Activated CD4-positive, alpha-beta T cell treated with anti-CD3 and anti-CD28 coated beads, Interleukin-2, amount 10 ng/mL, durations not matched to agents 7 days and 5 days (primary cell): ENCODE data around the gene TANC1. TPM values are rescaled to one million over a fixed set of nuclear protein-coding genes. Genes with fewer than 3 reads are reported as not detected.
"Not testable (repeated sequence)": the region's sequence is repeated elsewhere in the genome, so short reads cannot be mapped to it uniquely, and the experiment has no call there.

Experiments used
- CTCF ChIA-PET: fragments of 350-600 bp; sonication (Branson Sonifier 250); formaldehyde crosslinking; loops from one replicate; lab custom pipeline; 2021; ENCODE audit warnings: antibody characterized with exemption; lab: Charles Lee
- POLR2A ChIA-PET: fragments of 350-600 bp; sonication (Branson Sonifier 250); formaldehyde crosslinking; loops from one replicate; lab custom pipeline; 2021; ENCODE audit warnings: antibody characterized with exemption; lab: Charles Lee
- DNase-seq: peaks from one replicate; pipeline ENCODE4 v3.0.0-alpha.2; 2020
- H3K27ac Mint-ChIP-seq: one replicate; pipeline ENCODE4 v1.8.0; 2021; ENCODE audit warnings: mild to moderate bottlenecking, moderate library complexity, mixed read lengths
- H3K27me3 Mint-ChIP-seq: one replicate; pipeline ENCODE4 v1.8.0; 2021; ENCODE audit warnings: mixed read lengths
- H3K36me3 Mint-ChIP-seq: one replicate; pipeline ENCODE4 v1.8.0; 2021; ENCODE audit warnings: low read depth, mixed read lengths
- H3K4me1 Mint-ChIP-seq: one replicate; pipeline ENCODE4 v1.8.0; 2021; ENCODE audit warnings: mixed read lengths
- H3K4me3 Mint-ChIP-seq: one replicate; pipeline ENCODE4 v1.8.0; 2021; ENCODE audit warnings: mild to moderate bottlenecking, moderate library complexity, mixed read lengths
- H3K9me3 Mint-ChIP-seq: one replicate; pipeline ENCODE4 v1.8.0; 2021; ENCODE audit warnings: mixed read lengths
- total RNA-seq, 2 experiments: library from RNA; stranded (reverse); gene quantifications; one replicate each; pipeline ENCODE4 v1.2.3, GENCODE V29; 2021

Gene TANC1
- total RNA-seq, 2 experiments from 2014 or later, result 0.32 to 0.52 TPM

DNA sequence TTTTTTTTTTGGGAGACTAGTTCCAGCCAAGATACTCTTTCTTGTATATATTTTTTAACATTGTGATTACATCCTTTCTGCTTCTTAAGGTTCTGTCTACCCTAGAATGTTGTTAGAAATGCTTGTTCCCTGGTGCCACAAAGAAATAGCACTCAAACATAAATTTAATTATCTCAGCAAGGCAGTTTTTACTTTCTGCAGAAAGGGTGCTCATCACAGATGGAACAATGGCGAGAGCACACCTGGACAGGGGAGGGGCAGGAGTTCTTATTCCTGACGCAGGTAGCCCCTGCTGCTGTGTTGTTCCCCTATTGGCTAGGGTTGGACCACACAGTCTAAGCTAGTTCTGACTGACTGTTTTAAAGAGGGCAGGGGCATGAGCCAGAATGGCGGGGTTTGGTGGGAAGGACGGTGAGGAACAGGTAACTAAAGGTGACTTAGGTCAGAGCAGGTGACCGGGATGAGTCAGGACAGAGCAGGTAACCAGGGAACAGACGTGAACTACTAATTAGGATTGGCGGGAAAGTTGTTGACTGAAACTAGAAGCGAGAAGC lies 127.9 kb downstream of the TANC1 start:
- DNase-seq, H3K27me3 Mint-ChIP-seq, POLR2A ChIA-PET, H3K36me3 Mint-ChIP-seq, H3K4me3 Mint-ChIP-seq, CTCF ChIA-PET: not testable (repeated sequence)
- H3K27ac Mint-ChIP-seq, result peak overlapping the region; percentile 9
- H3K4me1 Mint-ChIP-seq, result peaks cover 46% of the 10 kb centered on the region
- H3K9me3 Mint-ChIP-seq, result peaks cover 13% of the 10 kb centered on the region

DNA sequence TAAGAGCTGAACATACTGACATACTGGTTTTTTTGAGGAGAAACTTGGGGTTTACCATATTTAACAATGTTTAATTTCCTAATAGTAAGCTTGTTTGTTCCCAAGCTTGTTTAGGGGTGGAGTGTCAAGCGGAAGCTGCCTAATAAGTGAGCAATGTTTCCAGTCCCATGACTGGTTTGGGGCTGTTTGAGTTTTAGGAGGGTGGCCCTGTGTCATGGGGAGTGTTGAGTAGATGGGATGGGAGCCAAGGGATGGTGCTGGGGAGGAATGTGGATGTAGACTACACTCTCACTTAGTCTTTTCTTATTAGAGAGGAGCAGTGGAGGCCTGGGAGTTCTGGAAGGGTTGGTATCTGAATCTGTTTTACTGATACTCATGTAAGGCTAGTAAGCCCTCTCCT lies 128.5 kb downstream of the TANC1 start:
- POLR2A ChIA-PET, result no interaction called here
- CTCF ChIA-PET, result no interaction called here
- Mint-ChIP-seq H3K4me1 (peaks cover 41% of the 10 kb centered on the region), H3K9me3 (peaks cover 13% of the 10 kb centered on the region), H3K36me3 (peaks cover 9% of the 10 kb centered on the region), H3K27me3 (no peaks in the 10 kb centered on the region), H3K27ac (no peak overlapping the region), H3K4me3 (no peak overlapping the region)
- no peak for DNase-seq

GRCh38 chr2:159098361-159098760 lies 129.9 kb downstream of the TANC1 start:
- DNase-seq, result no peak
- Mint-ChIP-seq H3K36me3 (peaks cover 9% of the 10 kb centered on the region), H3K4me1 (peaks cover 26% of the 10 kb centered on the region), H3K9me3 (peaks cover 13% of the 10 kb centered on the region), H3K27me3 (no peaks in the 10 kb centered on the region), H3K4me3 (no peak overlapping the region), H3K27ac (no peak overlapping the region)
- POLR2A ChIA-PET, result no interaction called here
- CTCF ChIA-PET, result no interaction called here

DNA sequence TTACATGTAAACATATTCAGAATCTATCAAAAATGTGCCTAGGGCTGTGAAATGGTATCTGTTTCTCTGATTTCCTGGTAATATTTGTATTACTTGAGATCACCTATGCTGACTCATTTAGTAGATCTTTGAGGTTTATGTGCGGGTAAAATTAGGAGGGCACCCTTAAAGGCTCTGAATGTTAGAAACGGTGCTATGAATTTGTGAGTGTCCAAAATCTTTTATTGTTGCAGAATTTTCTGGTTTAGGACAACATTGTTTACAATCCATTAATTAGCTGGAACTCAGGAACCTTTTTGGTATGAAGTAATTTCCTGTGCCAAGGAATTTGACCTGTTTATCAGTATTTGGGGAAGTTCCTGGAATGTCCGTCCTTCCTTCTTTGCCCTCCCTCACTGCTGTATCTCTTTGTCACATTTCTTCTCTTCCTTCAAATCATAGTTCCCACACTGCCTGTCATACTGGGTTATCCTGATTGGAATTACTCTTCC lies 130.5 kb downstream of the TANC1 start:
- H3K27ac Mint-ChIP-seq, result no peak overlapping the region
- H3K9me3 Mint-ChIP-seq, result peaks cover 13% of the 10 kb centered on the region
- ChIA-PET CTCF (no interaction called here), POLR2A (no interaction called here)
- H3K4me3 Mint-ChIP-seq, result no peak overlapping the region
- no peak for DNase-seq
- H3K4me1 Mint-ChIP-seq, result peaks cover 21% of the 10 kb centered on the region
- H3K36me3 Mint-ChIP-seq, result peaks cover 9% of the 10 kb centered on the region
- no peaks in the 10 kb centered on the region for H3K27me3 Mint-ChIP-seq

GRCh38 chr2:159101755-159102489 lies 133.5 kb downstream of the TANC1 start:
- ChIA-PET POLR2A (no interaction called here), CTCF (no interaction called here)
- Mint-ChIP-seq H3K27ac (no peak overlapping the region), H3K9me3 (peaks cover 2% of the 10 kb centered on the region), H3K4me3 (no peak overlapping the region), H3K27me3 (no peaks in the 10 kb centered on the region), H3K4me1 (peaks cover 10% of the 10 kb centered on the region), H3K36me3 (no peaks in the 10 kb centered on the region)
- DNase-seq, result no peak

DNA sequence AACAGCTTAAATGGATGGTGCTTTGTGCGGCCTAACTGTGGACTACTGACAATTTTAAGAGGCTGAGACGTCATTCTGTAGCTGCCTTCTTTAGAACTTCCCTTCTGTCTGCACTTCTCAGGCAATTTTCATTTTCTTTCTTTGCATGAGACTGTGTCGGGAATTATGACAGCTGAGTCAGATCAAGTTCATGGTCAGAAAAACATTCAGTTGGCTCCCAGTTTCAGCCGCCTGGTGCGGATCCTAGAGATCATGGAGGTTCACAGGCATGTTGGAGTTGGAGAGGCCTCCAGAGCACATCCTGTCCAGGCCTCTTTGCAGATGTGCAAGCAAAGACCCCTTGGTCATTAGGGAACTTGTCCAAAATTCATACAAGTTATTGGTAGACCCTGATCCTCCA lies 135.0 kb downstream of the TANC1 start:
- Mint-ChIP-seq H3K36me3 (no peaks in the 10 kb centered on the region), H3K9me3 (no peaks in the 10 kb centered on the region), H3K4me3 (no peak overlapping the region), H3K4me1 (peaks cover 9% of the 10 kb centered on the region), H3K27ac (no peak overlapping the region), H3K27me3 (peaks cover 5% of the 10 kb centered on the region)
- DNase-seq, result no peak
- ChIA-PET CTCF (interaction anchor here (0.6 kb wide), 1 partner anchor 635 kb away, joined by 3 read pairs; no protein-coding TSS in a partner anchor), POLR2A (no interaction called here)

- Mint-ChIP-seq H3K9me3 (no peaks in the 10 kb centered on the region), H3K27me3 (peaks cover 5% of the 10 kb centered on the region), H3K36me3 (no peaks in the 10 kb centered on the region), H3K4me1 (no peaks in the 10 kb centered on the region), H3K4me3 (no peak overlapping the region), H3K27ac (no peak overlapping the region)
- CTCF ChIA-PET, result interaction anchor here (0.7 to 1.0 kb wide), 2 partner anchors 13 to 211 kb away, joined by 3 to 4 read pairs; no protein-coding TSS in a partner anchor
- no peak for DNase-seq
- POLR2A ChIA-PET, result no interaction called here
Observed at GRCh38 chr2:159106109-159106508, 137.7 kb downstream of the TANC1 start.

- H3K4me3 Mint-ChIP-seq, result no peak overlapping the region
- H3K27ac Mint-ChIP-seq, result no peak overlapping the region
- no peaks in the 10 kb centered on the region for H3K36me3 Mint-ChIP-seq
- peaks cover 5% of the 10 kb centered on the region for H3K27me3 Mint-ChIP-seq
- H3K4me1 Mint-ChIP-seq, result no peaks in the 10 kb centered on the region
- POLR2A ChIA-PET, result no interaction called here
- no peaks in the 10 kb centered on the region for H3K9me3 Mint-ChIP-seq
- CTCF ChIA-PET, result no interaction called here
- no peak for DNase-seq
Observed at GRCh38 chr2:159108181-159108893, 139.9 kb downstream of the TANC1 start.

DNA sequence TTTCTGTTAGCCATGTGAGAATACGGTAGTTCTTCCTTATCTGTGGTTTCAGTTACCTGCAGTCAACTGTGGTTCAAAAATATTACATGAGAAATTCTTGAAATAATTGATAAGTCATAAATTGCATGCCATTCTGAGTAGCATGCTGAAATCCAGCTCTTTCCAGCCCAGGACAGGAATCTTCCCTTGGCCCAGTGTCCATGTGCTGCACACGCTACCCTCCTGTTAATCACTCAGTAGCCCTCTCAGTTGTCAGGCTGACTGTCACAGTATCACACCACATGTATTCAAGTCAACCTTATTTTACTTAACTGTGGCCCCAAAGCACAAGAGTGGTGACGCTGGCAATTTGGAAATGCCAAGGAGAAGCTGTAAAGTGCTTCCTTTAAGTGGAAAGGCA lies 141.1 kb downstream of the TANC1 start:
- CTCF ChIA-PET, result no interaction called here
- Mint-ChIP-seq H3K4me1 (no peaks in the 10 kb centered on the region), H3K27ac (no peak overlapping the region), H3K9me3 (no peaks in the 10 kb centered on the region), H3K36me3 (no peaks in the 10 kb centered on the region), H3K4me3 (no peak overlapping the region), H3K27me3 (peaks cover 5% of the 10 kb centered on the region)
- DNase-seq, result no peak
- POLR2A ChIA-PET, result no interaction called here

- DNase-seq, result no peak
- Mint-ChIP-seq H3K36me3 (no peaks in the 10 kb centered on the region), H3K27me3 (peaks cover 5% of the 10 kb centered on the region), H3K4me1 (no peaks in the 10 kb centered on the region), H3K9me3 (no peaks in the 10 kb centered on the region), H3K27ac (no peak overlapping the region), H3K4me3 (no peak overlapping the region)
- ChIA-PET POLR2A (no interaction called here), CTCF (no interaction called here)
Observed at GRCh38 chr2:159110784-159111183, 142.3 kb downstream of the TANC1 start.

DNA sequence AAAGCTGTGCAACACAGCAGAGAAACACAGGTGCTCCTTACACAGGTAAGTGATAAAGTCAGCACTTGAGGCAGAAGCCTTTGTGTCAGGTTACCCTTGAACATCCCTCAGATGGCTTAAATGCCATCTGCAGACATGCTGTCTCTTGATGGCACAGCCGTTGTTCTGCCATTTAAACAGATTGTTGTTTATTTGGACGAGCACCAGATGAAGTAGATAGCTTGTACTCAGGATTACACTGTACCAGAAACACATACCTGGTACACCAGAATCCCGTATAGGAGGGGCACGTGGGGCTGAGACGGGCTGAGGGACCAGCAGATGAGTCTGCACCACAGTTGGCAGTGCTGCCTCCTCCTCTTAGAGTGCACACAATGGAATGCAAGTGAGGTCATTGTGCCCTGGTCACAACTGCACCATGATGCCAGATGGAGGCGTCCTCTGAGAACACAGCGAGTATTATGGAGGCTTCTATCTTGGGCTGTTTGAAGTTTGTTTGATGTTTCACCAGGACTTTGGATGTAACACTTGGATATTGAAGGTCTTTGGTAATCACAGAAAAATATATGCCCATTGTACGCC lies 143.0 kb downstream of the TANC1 start:
- ChIA-PET POLR2A (no interaction called here), CTCF (no interaction called here)
- Mint-ChIP-seq H3K4me1 (no peaks in the 10 kb centered on the region), H3K27me3 (peaks cover 5% of the 10 kb centered on the region), H3K36me3 (no peaks in the 10 kb centered on the region), H3K27ac (no peak overlapping the region), H3K9me3 (no peaks in the 10 kb centered on the region), H3K4me3 (no peak overlapping the region)
- no peak for DNase-seq

DNA sequence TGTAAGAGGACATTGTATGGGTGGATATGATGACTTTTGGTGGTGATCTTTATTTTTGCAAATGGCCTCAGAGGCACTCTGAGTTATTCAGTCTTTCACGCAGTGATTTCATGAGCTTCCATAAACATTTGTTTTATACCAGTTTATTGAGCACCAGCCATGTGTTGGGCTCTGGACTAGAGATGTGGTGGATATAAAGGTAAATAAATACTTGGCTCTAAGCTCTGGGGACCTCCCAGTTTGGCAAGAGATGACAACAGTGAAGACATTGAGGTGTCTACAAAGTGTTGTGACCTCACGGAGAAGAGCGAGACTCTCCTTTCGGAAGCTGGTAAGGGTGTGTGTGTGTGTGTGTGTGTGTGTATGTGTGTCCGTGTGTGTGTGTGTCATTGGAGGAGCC lies 146.4 kb downstream of the TANC1 start:
- CTCF ChIA-PET, result no interaction called here
- DNase-seq, result no peak
- H3K4me1 Mint-ChIP-seq, result peaks cover 3% of the 10 kb centered on the region
- no peaks in the 10 kb centered on the region for H3K9me3 Mint-ChIP-seq
- POLR2A ChIA-PET, result no interaction called here
- no peaks in the 10 kb centered on the region for H3K27me3 Mint-ChIP-seq
- H3K4me3 Mint-ChIP-seq, result no peak overlapping the region
- H3K27ac Mint-ChIP-seq, result no peak overlapping the region
- H3K36me3 Mint-ChIP-seq, result no peaks in the 10 kb centered on the region

DNA sequence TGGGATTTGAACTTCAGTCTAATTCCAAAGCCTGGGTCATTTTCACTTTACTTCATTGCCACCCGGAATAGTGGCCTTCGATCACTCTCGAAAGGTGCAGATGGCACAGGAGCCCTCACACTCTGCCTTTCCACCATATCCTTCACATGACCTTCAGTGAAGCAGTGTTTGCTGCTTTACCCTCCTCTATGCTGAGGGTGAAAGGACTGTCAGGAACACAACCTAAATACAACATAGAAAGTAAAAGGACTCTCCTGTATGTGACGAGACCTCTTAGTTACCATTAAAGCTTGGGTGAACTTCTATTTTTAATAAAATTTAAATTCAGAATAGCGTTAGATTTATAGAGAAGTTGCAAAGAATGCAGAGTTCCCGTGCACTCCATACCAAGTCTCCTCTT lies 148.5 kb downstream of the TANC1 start:
- Mint-ChIP-seq H3K36me3 (no peaks in the 10 kb centered on the region), H3K27me3 (no peaks in the 10 kb centered on the region), H3K27ac (no peak overlapping the region), H3K4me1 (peaks cover 3% of the 10 kb centered on the region), H3K4me3 (no peak overlapping the region), H3K9me3 (no peaks in the 10 kb centered on the region)
- ChIA-PET CTCF (no interaction called here), POLR2A (no interaction called here)
- no peak for DNase-seq
